Measurements from ENCODE around the gene FFAR3.

Gene FFAR3

DNA sequence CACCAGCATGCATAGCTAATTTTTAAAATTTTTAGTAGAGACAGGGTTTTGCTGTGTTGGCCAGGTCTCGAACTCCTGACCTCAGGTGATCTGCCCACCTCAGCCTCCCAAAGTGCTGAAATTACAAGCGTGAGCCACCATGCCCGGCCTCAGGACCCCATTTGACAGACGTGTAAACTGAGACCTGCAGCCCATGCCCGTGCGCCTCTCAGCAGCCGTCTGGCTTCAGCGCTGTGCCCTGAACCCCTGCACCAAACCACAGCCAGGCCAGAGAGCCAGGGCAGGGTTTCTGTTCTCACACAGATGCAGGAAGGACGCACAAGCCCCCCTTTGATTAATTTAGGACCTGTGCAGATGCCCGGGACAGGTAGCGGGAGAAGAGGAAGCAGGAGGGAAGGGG is 17.8 kb upstream of the FFAR3 start:
- DNase-seq (ENCODE audit: low spot score) = no peak

DNA sequence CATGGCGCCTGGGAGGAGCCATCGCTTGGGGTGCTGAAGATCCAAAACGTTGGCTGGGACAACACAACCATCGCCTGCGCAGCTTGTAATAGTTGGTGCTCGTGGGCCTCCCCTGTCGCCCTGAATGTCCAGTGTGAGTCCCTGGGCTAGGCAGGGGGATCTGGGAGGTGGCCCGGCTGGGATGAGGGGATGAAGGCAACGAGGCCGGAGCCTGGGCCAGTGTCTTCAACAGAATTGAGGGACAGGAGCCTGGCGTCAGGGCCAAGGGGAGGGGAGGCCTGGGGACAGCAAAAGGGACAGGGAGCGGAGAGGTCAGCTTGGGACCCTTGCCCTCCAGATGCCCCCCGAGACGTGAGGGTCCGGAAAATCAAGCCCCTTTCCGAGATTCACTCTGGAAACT is 17.3 kb upstream of the FFAR3 start:
- no peak for DNase-seq (ENCODE audit: low spot score)
- TF ChIP-seq, protein P1, sequence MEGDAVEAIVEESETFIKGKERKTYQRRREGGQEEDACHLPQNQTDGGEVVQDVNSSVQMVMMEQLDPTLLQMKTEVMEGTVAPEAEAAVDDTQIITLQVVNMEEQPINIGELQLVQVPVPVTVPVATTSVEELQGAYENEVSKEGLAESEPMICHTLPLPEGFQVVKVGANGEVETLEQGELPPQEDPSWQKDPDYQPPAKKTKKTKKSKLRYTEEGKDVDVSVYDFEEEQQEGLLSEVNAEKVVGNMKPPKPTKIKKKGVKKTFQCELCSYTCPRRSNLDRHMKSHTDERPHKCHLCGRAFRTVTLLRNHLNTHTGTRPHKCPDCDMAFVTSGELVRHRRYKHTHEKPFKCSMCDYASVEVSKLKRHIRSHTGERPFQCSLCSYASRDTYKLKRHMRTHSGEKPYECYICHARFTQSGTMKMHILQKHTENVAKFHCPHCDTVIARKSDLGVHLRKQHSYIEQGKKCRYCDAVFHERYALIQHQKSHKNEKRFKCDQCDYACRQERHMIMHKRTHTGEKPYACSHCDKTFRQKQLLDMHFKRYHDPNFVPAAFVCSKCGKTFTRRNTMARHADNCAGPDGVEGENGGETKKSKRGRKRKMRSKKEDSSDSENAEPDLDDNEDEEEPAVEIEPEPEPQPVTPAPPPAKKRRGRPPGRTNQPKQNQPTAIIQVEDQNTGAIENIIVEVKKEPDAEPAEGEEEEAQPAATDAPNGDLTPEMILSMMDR (IDR thresholded peaks at IDR 0.05; ENCODE audit: extremely low read depth, missing control alignments) = no peak

More for the DNA sequence above, 17.8 kb upstream of the FFAR3 start:
- TF ChIP-seq, protein P1 (IDR thresholded peaks at IDR 0.05; ENCODE audit: extremely low read depth, missing control alignments) = no peak

DNA sequence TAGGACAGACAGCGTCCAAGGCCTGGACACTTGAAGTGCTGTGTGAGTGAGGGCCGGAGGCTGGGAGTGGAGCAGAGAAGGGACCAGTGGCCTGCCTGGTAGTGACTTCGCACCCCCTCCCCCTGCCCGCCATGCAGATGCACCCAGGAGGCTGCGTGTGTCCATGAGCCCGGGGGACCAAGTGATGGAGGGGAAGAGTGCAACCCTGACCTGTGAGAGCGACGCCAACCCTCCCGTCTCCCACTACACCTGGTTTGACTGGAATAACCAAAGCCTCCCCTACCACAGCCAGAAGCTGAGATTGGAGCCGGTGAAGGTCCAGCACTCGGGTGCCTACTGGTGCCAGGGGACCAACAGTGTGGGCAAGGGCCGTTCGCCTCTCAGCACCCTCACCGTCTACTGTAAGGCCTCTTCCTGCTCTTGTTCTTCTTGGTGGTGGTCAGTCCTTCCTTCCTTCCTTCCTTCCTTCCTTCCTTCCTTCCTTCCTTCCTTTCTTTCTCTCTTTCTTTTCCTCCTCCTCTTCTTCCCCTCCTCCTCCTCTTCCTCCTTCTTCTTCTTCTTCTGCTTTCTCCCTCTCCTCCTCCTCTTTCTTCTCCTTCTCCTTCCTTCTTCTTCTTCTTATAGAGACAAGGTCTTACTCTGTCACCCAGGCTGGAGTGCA is 16.6 kb upstream of the FFAR3 start:
- TF ChIP-seq, protein P1 (IDR thresholded peaks at IDR 0.05; ENCODE audit: extremely low read depth, missing control alignments) = no peak
- DNase-seq (ENCODE audit: low spot score) = no peak

DNA sequence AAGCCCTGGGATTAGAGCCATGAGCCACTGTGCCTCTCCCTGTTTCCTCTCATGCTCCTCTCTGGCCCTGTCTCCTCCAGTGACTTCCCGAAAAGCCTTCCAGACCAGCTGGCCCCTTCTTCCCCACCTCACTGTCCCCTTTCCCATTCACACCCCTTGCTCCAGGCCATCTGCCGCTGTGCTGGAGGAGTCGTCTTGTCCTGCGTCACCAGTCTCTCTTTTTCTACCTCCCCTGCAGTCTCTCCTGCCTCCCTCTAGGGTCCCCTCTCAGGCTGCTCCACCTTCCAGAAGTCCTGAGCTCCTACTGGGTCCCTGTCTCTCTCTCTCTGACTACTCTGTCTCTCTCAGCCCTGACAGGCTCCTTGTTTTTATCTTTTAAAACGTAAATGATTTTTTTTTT is 15.8 kb upstream of the FFAR3 start:
- DNase-seq (ENCODE audit: low spot score) = no peak

DNA sequence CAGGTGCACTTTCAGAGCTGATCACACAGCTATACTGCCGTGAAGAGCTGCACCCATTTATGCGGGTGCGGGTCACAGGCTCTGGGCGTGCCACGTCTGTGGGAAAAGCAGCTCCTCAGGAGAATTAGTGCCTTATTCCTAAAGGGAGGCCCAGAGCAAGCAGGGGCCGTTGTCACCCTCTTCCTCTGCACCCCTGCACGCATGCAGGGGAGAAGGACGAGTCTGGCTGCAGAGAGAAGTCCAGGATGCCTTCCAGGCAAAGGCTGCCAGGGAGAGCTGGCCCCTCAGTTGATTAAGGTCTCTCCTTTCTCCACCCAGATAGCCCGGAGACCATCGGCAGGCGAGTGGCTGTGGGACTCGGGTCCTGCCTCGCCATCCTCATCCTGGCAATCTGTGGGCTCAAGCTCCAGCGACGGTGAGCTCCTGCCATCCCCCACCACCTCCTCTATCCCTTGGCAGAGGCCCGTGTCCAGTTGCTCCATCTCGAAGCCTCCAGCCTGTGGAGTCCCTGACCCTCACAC is 13.7 kb upstream of the FFAR3 start:
- TF ChIP-seq, protein P1 (IDR thresholded peaks at IDR 0.05; ENCODE audit: extremely low read depth, missing control alignments) = no peak
- no peak for DNase-seq (ENCODE audit: low spot score)

More for the DNA sequence above, 15.8 kb upstream of the FFAR3 start:
- TF ChIP-seq, protein P1 (IDR thresholded peaks at IDR 0.05; ENCODE audit: extremely low read depth, missing control alignments) = no peak

DNA sequence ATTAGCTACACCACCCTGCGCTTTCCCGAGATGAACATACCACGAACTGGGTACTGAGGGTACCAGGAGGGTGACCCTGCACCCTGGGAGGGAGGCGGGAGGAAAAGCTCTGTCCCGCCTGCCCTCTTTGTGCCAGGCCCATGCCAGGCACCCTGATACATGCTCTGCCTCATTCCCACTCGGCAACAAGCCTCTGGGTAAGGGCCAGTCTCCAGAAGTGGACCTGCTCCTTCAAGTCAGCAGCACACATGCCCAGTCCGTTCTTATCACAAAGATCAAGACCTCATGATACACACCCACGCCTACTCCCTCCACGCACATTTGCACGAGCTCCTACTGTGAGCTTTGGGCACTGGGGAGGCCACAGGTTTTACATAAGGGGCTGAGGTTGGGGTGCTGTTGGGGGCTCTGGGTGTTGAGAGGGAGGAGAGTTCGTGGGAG is 12.6 kb upstream of the FFAR3 start:
- TF ChIP-seq, protein P1 (IDR thresholded peaks at IDR 0.05; ENCODE audit: extremely low read depth, missing control alignments) = no peak
- no peak for DNase-seq (ENCODE audit: low spot score)

DNA sequence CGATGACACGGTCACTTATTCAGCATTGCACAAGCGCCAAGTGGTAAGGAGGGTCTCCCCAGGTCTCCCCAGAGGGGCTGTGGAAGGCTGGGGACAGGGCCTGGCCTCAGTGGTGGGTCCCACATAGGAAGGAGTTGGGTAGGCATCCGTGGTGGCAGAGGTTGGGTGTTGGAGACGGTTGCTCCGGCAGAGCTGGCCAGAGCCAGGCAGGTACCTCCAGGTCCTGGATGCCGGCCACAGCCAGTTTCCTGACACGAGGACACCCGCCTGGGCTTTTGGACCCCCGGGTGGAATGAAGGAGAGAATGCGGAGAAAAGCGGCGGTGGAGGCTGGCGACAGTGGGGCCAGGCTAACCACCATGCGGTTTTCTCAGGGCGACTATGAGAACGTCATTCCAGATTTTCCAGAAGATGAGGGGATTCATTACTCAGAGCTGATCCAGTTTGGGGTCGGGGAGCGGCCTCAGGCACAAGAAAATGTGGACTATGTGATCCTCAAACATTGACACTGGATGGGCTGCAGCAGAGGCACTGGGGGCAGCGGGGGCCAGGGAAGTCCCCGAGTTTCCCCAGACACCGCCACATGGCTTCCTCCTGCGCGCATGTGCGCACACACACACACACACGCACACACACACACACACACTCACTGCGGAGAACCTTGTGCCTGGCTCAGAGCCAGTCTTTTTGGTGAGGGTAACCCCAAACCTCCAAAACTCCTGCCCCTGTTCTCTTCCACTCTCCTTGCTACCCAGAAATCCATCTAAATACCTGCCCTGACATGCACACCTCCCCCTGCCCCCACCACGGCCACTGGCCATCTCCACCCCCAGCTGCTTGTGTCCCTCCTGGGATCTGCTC is 11.8 kb upstream of the FFAR3 start:
- peak; percentile 74 for DNase-seq (ENCODE audit: low spot score)
- TF ChIP-seq, protein P1 (IDR thresholded peaks at IDR 0.05; ENCODE audit: extremely low read depth, missing control alignments) = no peak
